Erythroblast (primary cell): ENCODE measurements around the gene PRF1.

ENCODE experiments used
- GATA1 ChIP-seq: IDR thresholded peaks from 2 replicates; pipeline ENCODE4 v1.6.1; 2011; ENCODE audit warnings: low read depth, mild to moderate bottlenecking, control low read depth, low read length, moderate library complexity
- POLR2A ChIP-seq: IDR thresholded peaks from 2 replicates; pipeline ENCODE4 v1.6.1; 2011; ENCODE audit warnings: mild to moderate bottlenecking, low read length

DNA sequence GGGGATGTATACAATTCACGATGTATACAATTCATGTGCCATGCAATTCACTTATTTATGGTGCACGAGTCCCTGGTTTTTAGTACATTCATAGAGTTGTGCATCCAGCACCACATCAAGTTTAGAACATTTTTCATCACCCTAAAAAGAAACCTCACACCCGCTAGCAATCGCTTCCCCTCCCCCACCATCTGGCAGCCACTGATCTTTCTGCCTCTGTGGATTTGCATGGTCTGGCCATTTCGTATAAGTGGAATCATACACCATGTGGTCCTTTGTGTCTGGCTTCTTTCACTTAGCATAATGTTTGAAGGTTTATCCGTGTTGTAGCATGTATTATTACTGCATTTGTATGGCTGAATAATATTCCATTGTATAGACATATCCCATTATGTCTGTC, 52.1 kb downstream of the PRF1 start:
- TF ChIP-seq POLR2A (no peak), GATA1 (no peak)
